ENCODE measurements around the gene HOXD8. TPM values are rescaled to one million over a fixed set of nuclear protein-coding genes. Genes with fewer than 3 reads are reported as not detected.

HOXD8 gene
- total RNA-seq, 1 experiment from 2014 or later, result 0.49 TPM

- DNase-seq (ENCODE audit: low read depth), result no peak
Measured at GRCh38 chr2:176146645-176147044, 17.1 kb downstream of the HOXD8 start.

- no peak for DNase-seq (ENCODE audit: low read depth)
Measured at GRCh38 chr2:176147210-176147799, 17.8 kb downstream of the HOXD8 start.

GRCh38 chr2:176147800-176148496, 18.4 kb downstream of the HOXD8 start:
- DNase-seq (ENCODE audit: low read depth), result no peak

- DNase-seq (ENCODE audit: low read depth), result no peak
Measured at GRCh38 chr2:176148751-176149421, 19.4 kb downstream of the HOXD8 start.

- no peak for DNase-seq (ENCODE audit: low read depth)
Measured at GRCh38 chr2:176149481-176149938, 20.0 kb downstream of the HOXD8 start.

- DNase-seq (ENCODE audit: low read depth), result no peak
Measured at GRCh38 chr2:176149939-176150583, 20.6 kb downstream of the HOXD8 start.

- DNase-seq (ENCODE audit: low read depth), result no peak
Measured at GRCh38 chr2:176150584-176151441, 21.3 kb downstream of the HOXD8 start.

GRCh38 chr2:176151442-176152287, 22.2 kb downstream of the HOXD8 start, which contains the start of gene HOXD4:
TSS of gene HOXD4 (plus strand) at chr2:176151550. CDS start at chr2:176151634, 84 bp downstream.
- no peak for DNase-seq (ENCODE audit: low read depth)

- no peak for DNase-seq (ENCODE audit: low read depth)
Measured at GRCh38 chr2:176152350-176153181, 23.1 kb downstream of the HOXD8 start.

- no peak for DNase-seq (ENCODE audit: low read depth)
Measured at GRCh38 chr2:176154576-176155252, 25.2 kb downstream of the HOXD8 start.

- DNase-seq (ENCODE audit: low read depth), result no peak
Measured at GRCh38 chr2:176155356-176156044, 26.0 kb downstream of the HOXD8 start.

GRCh38 chr2:176156301-176156806, 26.8 kb downstream of the HOXD8 start:
- DNase-seq (ENCODE audit: low read depth), result no peak

GRCh38 chr2:176156807-176157498, 27.4 kb downstream of the HOXD8 start, which contains the start of gene HOXD3:
TSS of gene HOXD3 (plus strand) at chr2:176157307. CDS start at chr2:176169115, 11,808 bp downstream.
- no peak for DNase-seq (ENCODE audit: low read depth)

- DNase-seq (ENCODE audit: low read depth), result no peak
Measured at GRCh38 chr2:176157499-176158185, 28.1 kb downstream of the HOXD8 start.

GRCh38 chr2:176158186-176158591, 28.7 kb downstream of the HOXD8 start:
- DNase-seq (ENCODE audit: low read depth), result no peak

- DNase-seq (ENCODE audit: low read depth), result no peak
Measured at GRCh38 chr2:176158855-176159662, 29.6 kb downstream of the HOXD8 start.

All from M059J (cell line).